H9 (cell line): ENCODE data around the gene UQCRC1. TPM values are rescaled to one million over a fixed set of nuclear protein-coding genes. Genes with fewer than 3 reads are reported as not detected.

Experiments
- DNase-seq: peaks from one replicate; pipeline ENCODE4 v3.0.0-alpha.2; 2017
- H2AFZ ChIP-seq: one replicate; pipeline ENCODE4 v1.6.1; 2013; ENCODE audit warnings: mild to moderate bottlenecking, low read length, control low read depth, moderate library complexity
- H2AK5ac ChIP-seq: 2 replicates; pipeline ENCODE4 v1.6.1; 2013; ENCODE audit warnings: low read length, control low read depth, mixed read lengths; ENCODE audit not compliant: insufficient read length
- H2BK120ac ChIP-seq: one replicate; pipeline ENCODE4 v1.6.1; 2013; ENCODE audit warnings: low read depth, mild to moderate bottlenecking, low read length, control low read depth, inconsistent platforms; ENCODE audit not compliant: poor library complexity, severe bottlenecking
- H2BK12ac ChIP-seq: 2 replicates; pipeline ENCODE4 v1.6.1; 2013; ENCODE audit warnings: low read length, control low read depth, mixed read lengths, low read depth; ENCODE audit not compliant: insufficient read length
- H2BK15ac ChIP-seq: 2 replicates; pipeline ENCODE4 v1.6.1; 2013; ENCODE audit warnings: low read depth, low read length, control low read depth
- H2BK20ac ChIP-seq: one replicate; pipeline ENCODE4 v1.6.1; 2013; ENCODE audit warnings: low read depth, mild to moderate bottlenecking, low read length, control low read depth, inconsistent platforms; ENCODE audit not compliant: poor library complexity, severe bottlenecking
- H2BK5ac ChIP-seq: 2 replicates; pipeline ENCODE4 v1.6.1; 2013; ENCODE audit warnings: low read length, control low read depth, mixed read lengths; ENCODE audit not compliant: insufficient read length
- H3K14ac ChIP-seq: 2 replicates; pipeline ENCODE4 v1.6.1; 2013; ENCODE audit warnings: low read length, control low read depth; ENCODE audit not compliant: insufficient read depth
- H3K18ac ChIP-seq: 2 replicates; pipeline ENCODE4 v1.6.1; 2013; ENCODE audit warnings: low read depth, mild to moderate bottlenecking, mixed read lengths, low read length, control low read depth; ENCODE audit not compliant: insufficient read length
- H3K23ac ChIP-seq: 2 replicates; pipeline ENCODE4 v1.6.1; 2013; ENCODE audit warnings: low read length, control low read depth, mixed read lengths, low read depth; ENCODE audit not compliant: insufficient read length
- H3K23me2 ChIP-seq: 2 replicates; pipeline ENCODE4 v1.6.1; 2013; ENCODE audit warnings: low read depth, mild to moderate bottlenecking, mixed read lengths, low read length, control low read depth; ENCODE audit not compliant: insufficient read length, poor library complexity, severe bottlenecking
- H3K27ac ChIP-seq: 2 replicates; pipeline ENCODE4 v1.5.1; 2013; ENCODE audit warnings: low read length, control low read depth, mixed read lengths, low read depth; ENCODE audit not compliant: insufficient read length
- H3K27me3 ChIP-seq: 2 replicates; pipeline ENCODE4 v1.6.1; 2013; ENCODE audit warnings: low read length, control low read depth, inconsistent platforms; ENCODE audit not compliant: insufficient read depth
- H3K4ac ChIP-seq: 2 replicates; pipeline ENCODE4 v1.6.1; 2013; ENCODE audit warnings: low read depth, mild to moderate bottlenecking, control low read depth, inconsistent platforms, low read length, moderate library complexity
- H3K4me1 ChIP-seq: 2 replicates; pipeline ENCODE4 v1.6.1; 2013; ENCODE audit warnings: low read length, control low read depth, inconsistent platforms; ENCODE audit not compliant: insufficient read depth
- H3K4me2 ChIP-seq: 2 replicates; pipeline ENCODE4 v1.6.1; 2013; ENCODE audit warnings: low read length, control low read depth, mixed read lengths; ENCODE audit not compliant: insufficient read length, insufficient read depth
- H3K56ac ChIP-seq: 2 replicates; pipeline ENCODE4 v1.6.1; 2013; ENCODE audit warnings: low read depth, mild to moderate bottlenecking, mixed read lengths, low read length, control low read depth; ENCODE audit not compliant: insufficient read length
- H3K79me1 ChIP-seq: 2 replicates; pipeline ENCODE4 v1.6.1; 2013; ENCODE audit warnings: low read depth, mild to moderate bottlenecking, moderate library complexity, low read length, control low read depth, inconsistent platforms; ENCODE audit not compliant: insufficient read depth, poor library complexity, severe bottlenecking
- H3K79me2 ChIP-seq: 2 replicates; pipeline ENCODE4 v1.6.1; 2013; ENCODE audit warnings: low read length, control low read depth, inconsistent platforms; ENCODE audit not compliant: insufficient read depth
- H3K9ac ChIP-seq: 2 replicates; pipeline ENCODE4 v1.6.1; 2013; ENCODE audit warnings: low read length, control low read depth, mixed read lengths; ENCODE audit not compliant: insufficient read length; ENCODE audit errors: extremely low read depth
- H3K9me3 ChIP-seq: one replicate; pipeline ENCODE4 v1.6.1; 2013; ENCODE audit warnings: low read depth, low read length, inconsistent platforms; ENCODE audit not compliant: control insufficient read depth
- H3T11ph ChIP-seq: one replicate; pipeline ENCODE4 v1.6.1; 2013; ENCODE audit warnings: mild to moderate bottlenecking, low read length, control low read depth, inconsistent platforms
- H4K20me1 ChIP-seq: one replicate; pipeline ENCODE4 v1.6.1; 2013; ENCODE audit not compliant: control insufficient read depth, insufficient read length, insufficient read depth
- H4K5ac ChIP-seq: 2 replicates; pipeline ENCODE4 v1.6.1; 2013; ENCODE audit warnings: low read depth, mild to moderate bottlenecking, mixed read lengths, low read length, control low read depth; ENCODE audit not compliant: insufficient read length
- H4K8ac ChIP-seq: replicated peaks from 2 replicates; pipeline ENCODE4 v1.6.1; 2013; ENCODE audit warnings: low read length, control low read depth, mixed read lengths, low read depth; ENCODE audit not compliant: insufficient read length
- H4K91ac ChIP-seq: 2 replicates; pipeline ENCODE4 v1.6.1; 2013; ENCODE audit warnings: low read depth, mild to moderate bottlenecking, moderate library complexity, mixed read lengths, low read length, control low read depth; ENCODE audit not compliant: insufficient read length
- H3K27ac Mint-ChIP-seq, 3 experiments: 2 replicates in 2 of 3; 3 replicates in 1 of 3; pipeline ENCODE4 v1.8.0; 2020 to 2021; ENCODE audit warnings: mixed read lengths in 3 of 3, mild to moderate bottlenecking in 1 of 3, moderate library complexity in 1 of 3
- H3K27me3 Mint-ChIP-seq: 2 replicates; pipeline ENCODE4 v1.8.0; 2021; ENCODE audit warnings: low read depth, mild to moderate bottlenecking, moderate library complexity, mixed read lengths
- H3K36me3 Mint-ChIP-seq, 3 experiments: 2 replicates in 2 of 3; 3 replicates in 1 of 3; pipeline ENCODE4 v1.8.0; 2020 to 2021; ENCODE audit warnings: low read depth in 3 of 3, mixed read lengths in 3 of 3; ENCODE audit not compliant: insufficient read depth in 1 of 3
- H3K4me1 Mint-ChIP-seq, 2 experiments: 2 replicates each; pipeline ENCODE4 v1.8.0; 2020; ENCODE audit warnings: mixed read lengths in 2 of 2
- H3K4me3 Mint-ChIP-seq, 2 experiments: 2 replicates in 1 of 2; 3 replicates in 1 of 2; pipeline ENCODE4 v1.8.0; 2020 to 2021; ENCODE audit warnings: mild to moderate bottlenecking in 2 of 2, mixed read lengths in 2 of 2, moderate library complexity in 1 of 2
- H3K9me3 Mint-ChIP-seq, 2 experiments: 2 replicates in 1 of 2; 3 replicates in 1 of 2; pipeline ENCODE4 v1.8.0; 2020; ENCODE audit warnings: mild to moderate bottlenecking in 2 of 2, mixed read lengths in 2 of 2, moderate library complexity in 1 of 2
- WGBS: extraction: QIAGEN DNeasy Blood & Tissue Kit; methylation state at CpG from one replicate; pipeline ENCODE4 v1.1.7; 2013; ENCODE audit warnings: missing lambda C conversion rate, low lambda C conversion rate, mixed read lengths; ENCODE audit not compliant: insufficient read length; ENCODE audit errors: extremely low coverage; 5-methylcytosine and 5-hydroxymethylcytosine counted together
- long read RNA-seq: library from polyadenylated mRNA; unstranded; transcript quantifications from one replicate; pipeline ENCODE4 v2.0.0, GENCODE V29; 2020
- total RNA-seq: library from RNA; stranded (reverse); gene quantifications from 2 replicates; pipeline ENCODE4 v1.2.1, GENCODE V29; 2021
- TF ChIP-seq, protein P1 (sequence below): fragments of 200-600 bp; sonication (generic); conservative IDR thresholded peaks from 3 replicates; pipeline ENCODE4 v1.8.0; 2021; ENCODE audit warnings: antibody characterized with exemption, mild to moderate bottlenecking

The UQCRC1 gene
- total RNA-seq = 285 and 299 TPM in 2 replicates
- long read RNA-seq, transcript UQCRC1-201 (13 exons, 1,985 nt) = major isoform, 3,040 of 3,304 reads
- long read RNA-seq, partial matches to known transcripts = 60 of 3,304 reads
- long read RNA-seq, other reads (novel, unspliced or antisense) = 202 of 3,304 reads

DNA sequence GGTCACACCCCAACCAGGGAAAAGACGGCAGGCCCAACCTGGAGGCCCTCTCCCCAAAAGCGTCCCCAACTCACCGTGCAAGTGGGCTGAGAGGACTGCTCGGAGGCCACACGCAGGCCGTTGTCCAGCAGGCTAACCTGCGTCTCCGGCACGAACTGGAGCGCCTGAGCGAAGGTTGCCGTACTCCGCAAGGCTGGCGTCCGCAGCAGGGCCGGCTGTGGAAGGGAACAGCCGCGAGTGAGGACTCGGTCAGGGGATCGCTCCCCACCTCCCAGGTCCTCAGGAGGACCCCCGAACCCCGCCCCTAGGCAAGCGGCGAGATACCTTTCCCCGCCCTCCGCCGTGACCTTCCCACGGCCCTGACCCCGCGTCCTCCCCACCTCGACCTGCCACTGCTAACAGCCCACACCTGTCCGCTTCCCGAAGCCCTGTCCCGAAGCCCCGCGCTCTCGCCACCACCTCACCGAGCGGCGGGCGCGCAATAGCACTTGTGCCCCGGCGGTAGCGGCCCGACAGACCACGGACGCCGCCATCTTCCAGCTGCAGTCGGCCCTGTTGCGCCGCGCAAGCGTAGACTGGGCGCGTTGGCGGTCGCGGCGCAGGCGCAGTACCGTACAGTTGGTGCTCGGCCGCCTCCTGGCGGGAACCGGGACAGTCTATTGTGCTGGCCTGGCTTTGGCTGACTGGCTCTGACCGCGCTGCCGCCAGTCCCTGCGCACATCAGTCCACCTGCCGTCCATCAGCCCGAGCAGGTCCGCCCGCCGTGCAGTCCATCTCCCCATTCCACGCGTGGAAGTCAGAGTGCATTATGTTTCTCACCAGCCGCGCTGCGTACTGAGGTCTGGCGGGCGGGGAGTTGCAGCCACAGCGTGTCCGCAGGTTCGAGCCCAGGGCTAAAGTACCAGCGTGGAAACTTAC lies at the start of gene UQCRC1:
Gene UQCRC1, minus strand, starts transcription at position 559 of the 918 bp plus-strand sequence. Its CDS starts 26 bp downstream, at position 533.
- no CpG with 5 or more reads among the region's 86 CpGs for WGBS
- peaks cover 3% of the 10 kb centered on the region for H3K23me2 ChIP-seq
- H2BK120ac ChIP-seq = no peak within 1 kb of the TSS
- no peaks in the 10 kb centered on the region for H3K79me1 ChIP-seq
- TF ChIP-seq, protein P1, sequence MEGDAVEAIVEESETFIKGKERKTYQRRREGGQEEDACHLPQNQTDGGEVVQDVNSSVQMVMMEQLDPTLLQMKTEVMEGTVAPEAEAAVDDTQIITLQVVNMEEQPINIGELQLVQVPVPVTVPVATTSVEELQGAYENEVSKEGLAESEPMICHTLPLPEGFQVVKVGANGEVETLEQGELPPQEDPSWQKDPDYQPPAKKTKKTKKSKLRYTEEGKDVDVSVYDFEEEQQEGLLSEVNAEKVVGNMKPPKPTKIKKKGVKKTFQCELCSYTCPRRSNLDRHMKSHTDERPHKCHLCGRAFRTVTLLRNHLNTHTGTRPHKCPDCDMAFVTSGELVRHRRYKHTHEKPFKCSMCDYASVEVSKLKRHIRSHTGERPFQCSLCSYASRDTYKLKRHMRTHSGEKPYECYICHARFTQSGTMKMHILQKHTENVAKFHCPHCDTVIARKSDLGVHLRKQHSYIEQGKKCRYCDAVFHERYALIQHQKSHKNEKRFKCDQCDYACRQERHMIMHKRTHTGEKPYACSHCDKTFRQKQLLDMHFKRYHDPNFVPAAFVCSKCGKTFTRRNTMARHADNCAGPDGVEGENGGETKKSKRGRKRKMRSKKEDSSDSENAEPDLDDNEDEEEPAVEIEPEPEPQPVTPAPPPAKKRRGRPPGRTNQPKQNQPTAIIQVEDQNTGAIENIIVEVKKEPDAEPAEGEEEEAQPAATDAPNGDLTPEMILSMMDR = peak; percentile 73
- Mint-ChIP-seq H3K27ac (peak within 1 kb of the TSS; percentile 86 to 99 (median 99); a peak in 6 of 7 replicates), H3K4me1 (peaks cover 12% of the 10 kb centered on the region in 2 experiments), H3K9me3 (no peaks in the 10 kb centered on the region), H3K27me3 (no peaks in the 10 kb centered on the region), H3K36me3 (peaks cover 25 to 49% (median 46%) of the 10 kb centered on the region in 3 experiments), H3K4me3 (peak within 1 kb of the TSS; percentile 98 to 99)
- no peak within 1 kb of the TSS for H4K91ac ChIP-seq
- H3K9ac ChIP-seq = peak within 1 kb of the TSS; percentile 97
- H3K18ac ChIP-seq = peak within 1 kb of the TSS; percentile 97
- H2BK20ac ChIP-seq = no peak within 1 kb of the TSS
- H3T11ph ChIP-seq = no peak within 1 kb of the TSS
- peaks cover 6% of the 10 kb centered on the region; the same call in 1 of the 2 replicates for H3K79me2 ChIP-seq
- no peaks in the 10 kb centered on the region for H3K27me3 ChIP-seq
- H2AFZ ChIP-seq = no peak within 1 kb of the TSS
- no peak within 1 kb of the TSS; the same call in 1 of the 2 replicates for H3K4ac ChIP-seq
- no peaks in the 10 kb centered on the region for H3K4me1 ChIP-seq
- peak within 1 kb of the TSS; percentile 83 for H3K4me2 ChIP-seq
- no peak within 1 kb of the TSS for H3K23ac ChIP-seq
- peak within 1 kb of the TSS; percentile 89 for H4K5ac ChIP-seq
- H3K14ac ChIP-seq = peak within 1 kb of the TSS; percentile 99
- H3K56ac ChIP-seq = no peak within 1 kb of the TSS
- no peaks in the 10 kb centered on the region for H3K9me3 ChIP-seq
- H2BK5ac ChIP-seq = no peak within 1 kb of the TSS
- H2BK12ac ChIP-seq = no peak within 1 kb of the TSS
- peak; percentile 95 for DNase-seq
- no peak within 1 kb of the TSS for H3K27ac ChIP-seq
- no peak within 1 kb of the TSS for H2AK5ac ChIP-seq
- H4K8ac ChIP-seq = no peak within 1 kb of the TSS
- no peaks in the 10 kb centered on the region for H4K20me1 ChIP-seq
- H2BK15ac ChIP-seq = no peak within 1 kb of the TSS
